Esophagus squamous epithelium (tissue), 4 donors: ENCODE data around the gene PARD3.
A peak's percentile ranks its signal among the peaks of the same experiment; 100 is the strongest.

Source experiments
- POLR2A ChIP-seq, 4 donors: fragments of 450-650 bp; IDR thresholded peaks; one replicate each; pipeline ENCODE4 v1.6.1; 2017; ENCODE audit warnings: antibody characterized with exemption in 4 of 4, mild to moderate bottlenecking in 4 of 4, moderate library complexity in 3 of 4
- TF ChIP-seq, protein P1 (sequence below), 6 experiments: fragments of 450-650 bp in 4 of 6; fragments of 200-600 bp in 2 of 6; sonication (generic) in 2 of 6; IDR thresholded peaks; one replicate each; pipeline ENCODE4 v1.5.1; 2016 to 2019; ENCODE audit warnings: antibody characterized with exemption in 6 of 6, mild to moderate bottlenecking in 4 of 6, moderate library complexity in 4 of 6

DNA sequence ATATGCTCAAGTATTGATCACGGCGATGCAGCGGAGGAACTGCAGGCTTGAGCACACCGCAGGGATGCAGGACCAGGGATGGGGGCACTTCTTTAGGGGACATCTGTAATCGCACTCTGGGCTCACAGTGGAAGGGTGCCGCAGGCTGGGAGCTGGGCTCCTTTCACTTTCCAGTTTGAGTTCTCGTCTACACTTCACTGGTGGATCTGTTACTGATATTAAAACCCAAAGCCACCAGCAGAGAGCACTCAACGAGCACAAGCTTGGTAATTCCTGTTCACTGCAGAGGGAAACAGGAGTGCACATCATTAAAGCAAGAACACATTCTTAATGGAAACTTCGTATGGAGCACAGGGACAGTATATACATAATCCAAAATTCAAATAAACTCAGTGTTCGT is 91.3 kb downstream of the PARD3 start:
- TF ChIP-seq, protein P1, sequence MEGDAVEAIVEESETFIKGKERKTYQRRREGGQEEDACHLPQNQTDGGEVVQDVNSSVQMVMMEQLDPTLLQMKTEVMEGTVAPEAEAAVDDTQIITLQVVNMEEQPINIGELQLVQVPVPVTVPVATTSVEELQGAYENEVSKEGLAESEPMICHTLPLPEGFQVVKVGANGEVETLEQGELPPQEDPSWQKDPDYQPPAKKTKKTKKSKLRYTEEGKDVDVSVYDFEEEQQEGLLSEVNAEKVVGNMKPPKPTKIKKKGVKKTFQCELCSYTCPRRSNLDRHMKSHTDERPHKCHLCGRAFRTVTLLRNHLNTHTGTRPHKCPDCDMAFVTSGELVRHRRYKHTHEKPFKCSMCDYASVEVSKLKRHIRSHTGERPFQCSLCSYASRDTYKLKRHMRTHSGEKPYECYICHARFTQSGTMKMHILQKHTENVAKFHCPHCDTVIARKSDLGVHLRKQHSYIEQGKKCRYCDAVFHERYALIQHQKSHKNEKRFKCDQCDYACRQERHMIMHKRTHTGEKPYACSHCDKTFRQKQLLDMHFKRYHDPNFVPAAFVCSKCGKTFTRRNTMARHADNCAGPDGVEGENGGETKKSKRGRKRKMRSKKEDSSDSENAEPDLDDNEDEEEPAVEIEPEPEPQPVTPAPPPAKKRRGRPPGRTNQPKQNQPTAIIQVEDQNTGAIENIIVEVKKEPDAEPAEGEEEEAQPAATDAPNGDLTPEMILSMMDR (IDR thresholded peaks at IDR 0.05), result peak in 5 of 6 experiments; percentile 45 to 75 (median 58)
- TF ChIP-seq POLR2A (IDR thresholded peaks at IDR 0.05), result no peak
